HG03439 (cell line): ENCODE data around the gene ATXN2L.
"Not testable (repeated sequence)": the region's sequence is repeated elsewhere in the genome, so short reads cannot be mapped to it uniquely, and the experiment has no call there.

Experiments
- ATAC-seq: cut with Tn5 transposase; IDR thresholded peaks from one replicate; pipeline ENCODE4 v1.9.1; 2021; ENCODE audit warnings: mild to moderate bottlenecking, moderate library complexity; ENCODE audit not compliant: unreplicated experiment

ATXN2L gene

GRCh38 chr16:28837672-28838557, 15.1 kb downstream of the ATXN2L start:
- ATAC-seq = no peak

- no peak for ATAC-seq
These were observed 15.7 kb downstream of the ATXN2L start for GRCh38 chr16:28838558-28838918.

GRCh38 chr16:28839004-28839639, 16.3 kb downstream of the ATXN2L start:
- no peak for ATAC-seq

GRCh38 chr16:28839899-28840298, 17.1 kb downstream of the ATXN2L start:
- ATAC-seq = no peak

- ATAC-seq = no peak
These were observed 19.9 kb downstream of the ATXN2L start for GRCh38 chr16:28842696-28843095.

GRCh38 chr16:28843766-28844165, 21.0 kb downstream of the ATXN2L start:
- no peak for ATAC-seq

GRCh38 chr16:28844226-28844885, 21.6 kb downstream of the ATXN2L start:
- no peak for ATAC-seq

- ATAC-seq = no peak
These were observed 22.5 kb downstream of the ATXN2L start for GRCh38 chr16:28845293-28845692.

- no peak for ATAC-seq
These were observed 22.9 kb downstream of the ATXN2L start for GRCh38 chr16:28845761-28846079.

- peak; percentile 90 for ATAC-seq
These were observed 23.5 kb downstream of the ATXN2L start, which contains the start of gene TUFM for GRCh38 chr16:28846080-28846932. TSS of gene TUFM (minus strand) at chr16:28846348. CDS start at chr16:28846269, 79 bp downstream.

- peak; percentile 11 for ATAC-seq
These were observed 24.1 kb downstream of the ATXN2L start for GRCh38 chr16:28846933-28847273.

- ATAC-seq = no peak
These were observed 35.6 kb downstream of the ATXN2L start for GRCh38 chr16:28858421-28858820.

GRCh38 chr16:28859326-28859725, 36.5 kb downstream of the ATXN2L start:
- no peak for ATAC-seq

GRCh38 chr16:28863929-28864793, 41.4 kb downstream of the ATXN2L start:
- no peak for ATAC-seq

- no peak for ATAC-seq
These were observed 42.3 kb downstream of the ATXN2L start for GRCh38 chr16:28865001-28865688.

- ATAC-seq = no peak
These were observed 43.1 kb downstream of the ATXN2L start for GRCh38 chr16:28865722-28866453.

GRCh38 chr16:28866454-28866804, 43.6 kb downstream of the ATXN2L start:
- ATAC-seq = no peak

GRCh38 chr16:28867241-28867640, 44.4 kb downstream of the ATXN2L start:
- no peak for ATAC-seq

GRCh38 chr16:28867646-28868045, 44.8 kb downstream of the ATXN2L start:
- ATAC-seq = not testable (repeated sequence)
